ENCODE data around the gene GRIK3. TPM values are rescaled to one million over a fixed set of nuclear protein-coding genes. Genes with fewer than 3 reads are reported as not detected.

The GRIK3 gene
- total RNA-seq, 1 experiment from 2014 or later, result not detected

DNA sequence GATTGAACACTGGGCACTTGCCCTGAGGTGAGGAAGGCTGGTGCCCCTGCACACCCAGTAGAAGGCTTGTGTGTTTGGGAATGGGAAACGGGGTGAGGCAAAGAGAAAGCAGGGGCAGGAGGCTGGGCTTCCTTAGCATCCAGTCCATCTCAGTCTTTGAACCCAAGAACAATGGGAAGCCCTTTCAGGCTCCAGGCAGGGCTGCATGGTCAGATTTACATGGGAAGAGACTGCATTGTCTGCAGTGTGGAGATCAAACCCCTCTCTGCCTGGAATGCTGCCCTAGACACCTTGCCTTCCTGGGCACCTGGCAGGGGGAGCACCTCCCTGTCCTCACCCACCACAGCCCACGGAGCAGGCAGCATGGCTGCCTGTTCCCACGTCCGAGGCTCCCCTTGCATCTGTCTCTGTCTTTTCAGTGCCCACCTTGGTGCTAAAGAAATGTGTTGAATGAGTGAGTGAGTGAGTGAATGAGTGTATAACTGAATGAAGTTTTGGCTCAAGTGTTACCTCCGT lies 268.5 kb downstream of the GRIK3 start:
- Histone ChIP-seq H3K9ac (ENCODE audit: low read length) (no peak overlapping the region), H4K20me1 (ENCODE audit: insufficient read depth, low read depth, low read length) (no peaks in the 10 kb centered on the region), H3K4me2 (ENCODE audit: low read depth, low read length, poor library complexity, severe bottlenecking) (no peak overlapping the region), H3K27ac (ENCODE audit: low read length) (no peak overlapping the region), H3K4me1 (ENCODE audit: low read length) (no peaks in the 10 kb centered on the region), H3K9me3 (ENCODE audit: low read length) (no peaks in the 10 kb centered on the region), H3K27me3 (ENCODE audit: low read length) (no peaks in the 10 kb centered on the region), H3K9me2 (replicated peaks; ENCODE audit: insufficient read depth, low read length) (no peaks in the 10 kb centered on the region), H3K79me2 (ENCODE audit: low read length) (no peaks in the 10 kb centered on the region), H2AFZ (ENCODE audit: low read length) (no peak overlapping the region), H3K4me3 (ENCODE audit: low read length) (no peak overlapping the region), H3K36me3 (ENCODE audit: insufficient read depth, low read length) (no peaks in the 10 kb centered on the region)
- no peak for DNase-seq

DNA sequence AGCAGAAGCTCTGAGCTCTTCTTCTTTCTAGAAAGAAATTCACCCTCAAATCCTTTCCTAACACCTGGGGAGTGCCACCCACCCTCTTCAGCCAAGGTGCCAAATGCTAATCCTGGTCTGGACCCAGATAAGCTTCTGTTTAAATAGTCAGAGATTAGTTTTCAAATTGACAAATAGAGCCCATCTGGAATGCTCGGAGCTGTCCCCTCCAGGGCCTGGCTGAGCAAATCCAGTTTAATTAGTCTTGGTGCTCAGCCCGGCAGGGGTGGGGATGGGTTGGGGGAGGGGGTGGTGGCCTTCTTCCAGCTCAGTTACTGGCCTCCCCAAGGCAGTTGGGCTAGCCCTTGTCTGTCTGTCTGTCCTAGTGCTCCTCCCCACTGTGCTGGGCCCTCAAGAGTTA lies 269.5 kb downstream of the GRIK3 start:
- H3K9me3 ChIP-seq (ENCODE audit: low read length), result no peaks in the 10 kb centered on the region
- no peaks in the 10 kb centered on the region for H4K20me1 ChIP-seq (ENCODE audit: insufficient read depth, low read depth, low read length)
- H3K36me3 ChIP-seq (ENCODE audit: insufficient read depth, low read length), result no peaks in the 10 kb centered on the region
- H2AFZ ChIP-seq (ENCODE audit: low read length), result no peak overlapping the region
- H3K4me2 ChIP-seq (ENCODE audit: low read depth, low read length, poor library complexity, severe bottlenecking), result no peak overlapping the region
- no peaks in the 10 kb centered on the region for H3K79me2 ChIP-seq (ENCODE audit: low read length)
- no peak for DNase-seq
- H3K9me2 ChIP-seq (replicated peaks; ENCODE audit: insufficient read depth, low read length), result no peaks in the 10 kb centered on the region
- no peak overlapping the region for H3K9ac ChIP-seq (ENCODE audit: low read length)
- H3K4me3 ChIP-seq (ENCODE audit: low read length), result no peak overlapping the region
- no peaks in the 10 kb centered on the region for H3K4me1 ChIP-seq (ENCODE audit: low read length)
- H3K27ac ChIP-seq (ENCODE audit: low read length), result no peak overlapping the region
- H3K27me3 ChIP-seq (ENCODE audit: low read length), result no peaks in the 10 kb centered on the region; the same call in 1 of the 2 replicates

DNA sequence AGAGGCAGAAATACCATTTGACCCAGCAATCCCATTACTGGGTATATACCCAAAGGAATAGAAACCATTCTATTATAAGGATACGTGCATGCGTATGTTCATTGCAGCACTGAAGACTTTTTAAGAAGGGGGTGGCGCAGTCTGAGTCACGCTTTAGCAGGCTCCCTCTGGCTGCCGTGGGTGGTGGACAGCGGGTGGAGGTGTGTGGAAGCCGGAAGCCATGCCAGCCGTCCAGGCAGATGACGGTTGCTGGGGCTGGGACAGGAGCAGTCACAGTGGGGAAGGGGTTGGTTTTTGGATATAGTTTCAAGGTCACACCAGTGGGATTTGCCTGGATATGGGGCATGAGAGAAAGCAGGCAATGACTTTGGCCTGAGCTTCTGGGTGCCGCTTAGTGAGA lies 270.5 kb downstream of the GRIK3 start:
- no peak overlapping the region for H3K4me3 ChIP-seq (ENCODE audit: low read length)
- H4K20me1 ChIP-seq (ENCODE audit: insufficient read depth, low read depth, low read length), result no peaks in the 10 kb centered on the region
- H2AFZ ChIP-seq (ENCODE audit: low read length), result no peak overlapping the region
- H3K9ac ChIP-seq (ENCODE audit: low read length), result no peak overlapping the region
- no peaks in the 10 kb centered on the region; the same call in 1 of the 2 replicates for H3K27me3 ChIP-seq (ENCODE audit: low read length)
- no peak for DNase-seq
- H3K79me2 ChIP-seq (ENCODE audit: low read length), result no peaks in the 10 kb centered on the region
- no peaks in the 10 kb centered on the region for H3K4me1 ChIP-seq (ENCODE audit: low read length)
- no peak overlapping the region for H3K27ac ChIP-seq (ENCODE audit: low read length)
- H3K4me2 ChIP-seq (ENCODE audit: low read depth, low read length, poor library complexity, severe bottlenecking), result no peak overlapping the region
- no peaks in the 10 kb centered on the region for H3K9me2 ChIP-seq (replicated peaks; ENCODE audit: insufficient read depth, low read length)
- no peaks in the 10 kb centered on the region for H3K9me3 ChIP-seq (ENCODE audit: low read length)
- no peaks in the 10 kb centered on the region for H3K36me3 ChIP-seq (ENCODE audit: insufficient read depth, low read length)

DNA sequence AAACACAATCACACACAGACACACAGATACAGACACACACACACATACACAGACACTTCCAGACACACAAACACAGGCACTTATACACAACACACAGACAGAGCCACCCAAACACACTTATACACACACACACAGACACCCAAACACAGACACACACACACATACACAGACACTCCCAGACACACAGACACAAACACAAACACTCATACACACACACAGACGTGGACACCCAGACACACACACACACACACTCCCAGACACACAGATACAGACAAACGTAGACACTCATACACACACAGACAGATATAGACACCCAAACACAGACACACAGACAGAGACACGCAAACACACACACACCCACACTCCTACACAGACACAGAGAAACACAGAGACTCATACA lies 272.1 kb downstream of the GRIK3 start:
- Histone ChIP-seq H3K9me2 (replicated peaks; ENCODE audit: insufficient read depth, low read length) (no peaks in the 10 kb centered on the region), H3K4me1 (ENCODE audit: low read length) (no peaks in the 10 kb centered on the region), H3K27ac (ENCODE audit: low read length) (no peak overlapping the region), H3K9ac (ENCODE audit: low read length) (no peak overlapping the region), H4K20me1 (ENCODE audit: insufficient read depth, low read depth, low read length) (no peaks in the 10 kb centered on the region), H3K27me3 (ENCODE audit: low read length) (no peaks in the 10 kb centered on the region; the same call in 1 of the 2 replicates), H3K4me3 (ENCODE audit: low read length) (no peak overlapping the region), H3K9me3 (ENCODE audit: low read length) (no peaks in the 10 kb centered on the region), H2AFZ (ENCODE audit: low read length) (no peak overlapping the region), H3K4me2 (ENCODE audit: low read depth, low read length, poor library complexity, severe bottlenecking) (no peak overlapping the region), H3K79me2 (ENCODE audit: low read length) (no peaks in the 10 kb centered on the region), H3K36me3 (ENCODE audit: insufficient read depth, low read length) (no peaks in the 10 kb centered on the region)
- DNase-seq, result no peak

DNA sequence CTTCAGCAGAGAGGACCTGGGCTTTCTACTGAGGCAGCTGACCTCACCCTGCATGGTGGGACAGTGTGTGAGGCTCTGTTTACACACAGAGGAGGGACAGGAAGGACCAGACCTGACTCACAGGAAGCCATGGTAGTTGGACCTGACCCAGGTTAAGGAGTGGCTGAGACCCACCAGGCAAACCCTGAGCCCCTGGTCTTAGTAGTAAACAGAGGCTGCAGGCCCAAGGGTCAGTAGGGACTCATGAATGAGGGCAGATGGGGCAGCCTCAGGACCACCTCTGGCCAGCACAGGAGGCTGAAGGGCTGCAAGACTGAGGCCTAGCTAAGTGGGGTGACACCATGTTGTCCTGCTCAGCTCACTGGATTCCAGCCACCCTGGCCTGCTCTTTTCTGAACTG lies 273.2 kb downstream of the GRIK3 start:
- H3K9ac ChIP-seq (ENCODE audit: low read length), result no peak overlapping the region
- 0 out of 2 replicates have a peak, but pooled peaks cover 3% of the 10 kb centered on the region for H3K4me1 ChIP-seq (ENCODE audit: low read length)
- H2AFZ ChIP-seq (ENCODE audit: low read length), result no peak overlapping the region
- H3K9me2 ChIP-seq (replicated peaks; ENCODE audit: insufficient read depth, low read length), result no peaks in the 10 kb centered on the region
- no peaks in the 10 kb centered on the region for H3K36me3 ChIP-seq (ENCODE audit: insufficient read depth, low read length)
- no peaks in the 10 kb centered on the region for H3K79me2 ChIP-seq (ENCODE audit: low read length)
- no peaks in the 10 kb centered on the region for H3K9me3 ChIP-seq (ENCODE audit: low read length)
- no peaks in the 10 kb centered on the region for H4K20me1 ChIP-seq (ENCODE audit: insufficient read depth, low read depth, low read length)
- H3K4me2 ChIP-seq (ENCODE audit: low read depth, low read length, poor library complexity, severe bottlenecking), result no peak overlapping the region
- no peak overlapping the region for H3K27ac ChIP-seq (ENCODE audit: low read length)
- H3K4me3 ChIP-seq (ENCODE audit: low read length), result no peak overlapping the region
- no peak for DNase-seq
- no peaks in the 10 kb centered on the region; the same call in 1 of the 2 replicates for H3K27me3 ChIP-seq (ENCODE audit: low read length)

DNA sequence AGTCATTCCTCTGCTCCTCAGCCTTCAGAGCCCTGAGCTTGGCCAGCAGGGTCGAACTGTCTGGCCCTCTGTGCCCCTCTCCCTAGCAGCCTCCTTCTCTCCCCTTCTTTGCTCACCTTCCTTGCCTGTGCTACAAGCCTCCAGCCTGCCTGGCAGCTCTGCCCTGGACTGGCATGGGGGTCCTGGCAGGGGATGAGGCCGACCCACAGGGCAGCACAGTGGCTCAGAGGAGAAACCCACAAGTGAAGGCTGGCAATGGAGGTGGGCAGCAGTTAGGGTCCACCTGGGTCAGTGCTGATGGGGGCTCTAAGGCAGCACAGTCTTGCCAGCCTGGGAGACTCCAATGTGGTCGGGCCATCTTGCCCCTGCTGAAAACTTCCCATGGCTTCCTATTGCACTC lies 274.2 kb downstream of the GRIK3 start:
- no peak overlapping the region for H3K27ac ChIP-seq (ENCODE audit: low read length)
- no peaks in the 10 kb centered on the region for H3K9me2 ChIP-seq (replicated peaks; ENCODE audit: insufficient read depth, low read length)
- H3K27me3 ChIP-seq (ENCODE audit: low read length), result no peaks in the 10 kb centered on the region; the same call in 1 of the 2 replicates
- no peak overlapping the region for H3K9ac ChIP-seq (ENCODE audit: low read length)
- no peaks in the 10 kb centered on the region for H4K20me1 ChIP-seq (ENCODE audit: insufficient read depth, low read depth, low read length)
- DNase-seq, result no peak
- H3K4me3 ChIP-seq (ENCODE audit: low read length), result no peak overlapping the region
- no peak overlapping the region for H2AFZ ChIP-seq (ENCODE audit: low read length)
- H3K4me2 ChIP-seq (ENCODE audit: low read depth, low read length, poor library complexity, severe bottlenecking), result no peak overlapping the region
- H3K36me3 ChIP-seq (ENCODE audit: insufficient read depth, low read length), result no peaks in the 10 kb centered on the region
- no peaks in the 10 kb centered on the region for H3K79me2 ChIP-seq (ENCODE audit: low read length)
- 0 out of 2 replicates have a peak, but pooled peaks cover 3% of the 10 kb centered on the region for H3K4me1 ChIP-seq (ENCODE audit: low read length)
- H3K9me3 ChIP-seq (ENCODE audit: low read length), result no peaks in the 10 kb centered on the region

DNA sequence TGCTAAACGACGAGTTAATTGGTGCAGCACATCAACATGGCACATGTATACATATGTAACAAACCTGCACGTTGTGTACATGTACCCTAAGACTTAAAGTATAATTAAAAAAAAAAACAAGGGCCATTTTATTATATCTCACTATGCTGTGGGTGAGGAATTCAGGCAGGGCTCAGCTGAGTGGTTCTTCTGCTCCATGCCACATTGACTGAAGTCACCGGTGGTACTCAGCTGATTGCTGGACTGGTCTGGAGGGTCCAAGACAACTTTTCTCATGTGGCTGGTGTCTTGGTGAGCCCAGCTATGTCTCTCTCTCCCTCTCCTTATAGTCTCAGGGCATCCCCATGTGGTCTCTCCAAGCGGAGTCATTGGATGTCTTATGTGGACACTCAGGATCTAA lies 275.0 kb downstream of the GRIK3 start:
- Histone ChIP-seq H3K79me2 (ENCODE audit: low read length) (no peaks in the 10 kb centered on the region), H3K4me3 (ENCODE audit: low read length) (no peak overlapping the region), H3K9me2 (replicated peaks; ENCODE audit: insufficient read depth, low read length) (no peaks in the 10 kb centered on the region), H4K20me1 (ENCODE audit: insufficient read depth, low read depth, low read length) (no peaks in the 10 kb centered on the region), H3K4me1 (ENCODE audit: low read length) (0 out of 2 replicates have a peak, but pooled peaks cover 3% of the 10 kb centered on the region), H3K9ac (ENCODE audit: low read length) (no peak overlapping the region), H3K36me3 (ENCODE audit: insufficient read depth, low read length) (no peaks in the 10 kb centered on the region), H3K9me3 (ENCODE audit: low read length) (no peaks in the 10 kb centered on the region), H3K4me2 (ENCODE audit: low read depth, low read length, poor library complexity, severe bottlenecking) (no peak overlapping the region), H3K27ac (ENCODE audit: low read length) (no peak overlapping the region), H2AFZ (ENCODE audit: low read length) (no peak overlapping the region), H3K27me3 (ENCODE audit: low read length) (no peaks in the 10 kb centered on the region; the same call in 1 of the 2 replicates)
- no peak for DNase-seq

DNA sequence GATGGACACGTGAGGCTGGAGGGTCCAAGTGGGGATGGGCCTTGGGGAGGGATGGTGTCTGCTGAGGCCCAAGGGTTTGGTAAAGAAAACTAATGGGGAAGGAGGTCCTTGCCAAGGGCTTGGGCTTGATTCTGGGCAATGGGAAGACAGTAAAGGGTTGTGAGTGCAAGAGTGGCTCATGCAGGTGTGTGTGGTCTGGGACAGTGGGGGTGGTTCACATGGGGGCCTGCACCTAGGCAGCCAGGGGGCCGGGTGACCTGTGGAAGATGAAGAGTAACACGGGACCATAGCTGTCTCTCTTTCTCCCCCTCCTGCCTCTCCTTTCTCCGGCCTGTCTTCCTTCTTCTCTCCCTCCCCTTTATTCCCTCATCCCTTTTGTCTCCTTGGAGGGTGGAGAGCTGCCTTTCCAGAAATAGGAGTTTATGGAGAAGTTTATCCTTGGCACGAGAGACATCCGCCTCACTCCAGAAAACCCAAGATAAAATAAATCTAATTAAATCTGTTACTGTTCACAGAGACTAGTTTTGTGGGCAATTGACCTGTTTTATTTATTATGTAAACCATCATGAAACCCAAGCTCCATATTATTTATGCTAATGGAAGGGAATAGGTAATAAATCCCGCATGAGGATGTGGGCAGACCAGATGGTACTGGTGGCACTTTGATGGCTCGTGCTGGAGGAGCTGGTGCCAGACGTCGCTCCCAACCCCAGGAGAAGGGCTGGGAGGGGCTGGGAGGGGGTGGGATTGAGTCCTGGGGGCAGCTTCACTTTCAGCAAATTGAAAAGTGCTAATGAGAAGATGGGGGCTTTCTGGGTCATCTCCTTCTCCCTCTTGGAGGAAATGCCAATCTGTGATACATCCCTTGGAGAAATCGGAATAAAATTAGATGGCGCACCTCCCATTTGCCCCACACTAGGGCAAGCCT lies 278.7 kb downstream of the GRIK3 start:
- H3K27ac ChIP-seq (ENCODE audit: low read length), result no peak overlapping the region
- no peaks in the 10 kb centered on the region for H3K36me3 ChIP-seq (ENCODE audit: insufficient read depth, low read length)
- no peaks in the 10 kb centered on the region for H3K9me2 ChIP-seq (replicated peaks; ENCODE audit: insufficient read depth, low read length)
- no peaks in the 10 kb centered on the region for H3K79me2 ChIP-seq (ENCODE audit: low read length)
- peaks cover 17% of the 10 kb centered on the region for H3K4me1 ChIP-seq (ENCODE audit: low read length)
- no peaks in the 10 kb centered on the region for H4K20me1 ChIP-seq (ENCODE audit: insufficient read depth, low read depth, low read length)
- no peaks in the 10 kb centered on the region for H3K9me3 ChIP-seq (ENCODE audit: low read length)
- DNase-seq, result no peak
- no peaks in the 10 kb centered on the region; the same call in 1 of the 2 replicates for H3K27me3 ChIP-seq (ENCODE audit: low read length)
- no peak overlapping the region for H3K4me3 ChIP-seq (ENCODE audit: low read length)
- no peak overlapping the region for H3K4me2 ChIP-seq (ENCODE audit: low read depth, low read length, poor library complexity, severe bottlenecking)
- H2AFZ ChIP-seq (ENCODE audit: low read length), result no peak overlapping the region
- H3K9ac ChIP-seq (ENCODE audit: low read length), result no peak overlapping the region
